Thyroid gland (tissue), 4 donors: ENCODE data around the gene ANAPC5. TPM values are rescaled to one million over a fixed set of nuclear protein-coding genes. Genes with fewer than 3 reads are reported as not detected.
"Not testable (repeated sequence)": the region's sequence is repeated elsewhere in the genome, so short reads cannot be mapped to it uniquely, and the experiment has no call there.

Source experiments
- DNase-seq, 2 donors: peaks; one replicate each; pipeline ENCODE4 v3.0.0-alpha.2; 2019
- H3K27ac ChIP-seq, 3 donors: fragments of 200-600 bp; sonication (generic); 1 replicate in 2 of 3; 2 replicates in 1 of 3; pipeline ENCODE4 v1.5.1; 2016 to 2019; ENCODE audit warnings: mild to moderate bottlenecking in 1 of 3, moderate library complexity in 1 of 3
- H3K27me3 ChIP-seq: fragments of 200-600 bp; sonication (generic); one replicate; pipeline ENCODE4 v1.5.1; 2019
- H3K36me3 ChIP-seq, 2 donors: fragments of 200-600 bp; sonication (generic); one replicate each; pipeline ENCODE4 v1.5.1; 2016 to 2019
- H3K4me1 ChIP-seq, 2 donors: fragments of 200-600 bp; sonication (generic); one replicate each; pipeline ENCODE4 v1.5.1; 2017 to 2019
- H3K4me3 ChIP-seq, 3 donors: fragments of 200-600 bp; sonication (generic); replicated peaks in 1 of 3; 1 replicate in 2 of 3; 2 replicates in 1 of 3; pipeline ENCODE4 v1.5.1; 2016; ENCODE audit warnings: mild to moderate bottlenecking in 1 of 3
- H3K9me3 ChIP-seq: fragments of 200-600 bp; sonication (generic); one replicate; pipeline ENCODE4 v1.5.1; 2017
- POLR2A ChIP-seq, 2 donors: fragments of 450-650 bp; IDR thresholded peaks; one replicate each; pipeline ENCODE4 v1.6.1; 2017; ENCODE audit warnings: antibody characterized with exemption in 2 of 2, mild to moderate bottlenecking in 2 of 2, moderate library complexity in 1 of 2
- WGBS, 2 donors: methylation state at CpG; one replicate each; pipeline ENCODE4 v1.1.5; 2017; 5-methylcytosine and 5-hydroxymethylcytosine counted together
- intact Hi-C: fragments of 100-400 bp; cut with DNase I; formaldehyde crosslinking; loops from one replicate; pipeline ENCODE4 v1.15.1; 2023
- total RNA-seq, 4 donors: library from RNA; depleted of rRNA; stranded (reverse); fragments of >200 nt; gene quantifications; one replicate each; pipeline ENCODE4 v1.2.3, GENCODE V29; 2016
- TF ChIP-seq, protein P1 (sequence below), 6 experiments: fragments of 200-600 bp in 3 of 6; fragments of 450-650 bp in 3 of 6; sonication (generic) in 3 of 6; IDR thresholded peaks; one replicate each; pipeline ENCODE4 v1.5.1; 2016 to 2019; ENCODE audit warnings: antibody characterized with exemption in 6 of 6, mild to moderate bottlenecking in 2 of 6, inconsistent platforms in 1 of 6, moderate library complexity in 1 of 6

Gene ANAPC5
- total RNA-seq, 4 donors from 2014 or later, result 114 to 161 (median 135) TPM

GRCh38 chr12:121283841-121284240 is 68.4 kb downstream of the ANAPC5 start:
- Histone ChIP-seq H3K4me3 (no peak overlapping the region), H3K4me1 (peaks cover 9 to 31% of the 10 kb centered on the region in 2 donors), H3K36me3 (no peaks in the 10 kb centered on the region), H3K27me3 (no peaks in the 10 kb centered on the region), H3K27ac (peak overlapping the region in 1 of 3 donors; percentile 74), H3K9me3 (no peaks in the 10 kb centered on the region)
- no peak for DNase-seq
- WGBS, 2 donors, result 96 to 97% methylated on average over 6 of the region's 6 CpGs
- TF ChIP-seq, protein P1, sequence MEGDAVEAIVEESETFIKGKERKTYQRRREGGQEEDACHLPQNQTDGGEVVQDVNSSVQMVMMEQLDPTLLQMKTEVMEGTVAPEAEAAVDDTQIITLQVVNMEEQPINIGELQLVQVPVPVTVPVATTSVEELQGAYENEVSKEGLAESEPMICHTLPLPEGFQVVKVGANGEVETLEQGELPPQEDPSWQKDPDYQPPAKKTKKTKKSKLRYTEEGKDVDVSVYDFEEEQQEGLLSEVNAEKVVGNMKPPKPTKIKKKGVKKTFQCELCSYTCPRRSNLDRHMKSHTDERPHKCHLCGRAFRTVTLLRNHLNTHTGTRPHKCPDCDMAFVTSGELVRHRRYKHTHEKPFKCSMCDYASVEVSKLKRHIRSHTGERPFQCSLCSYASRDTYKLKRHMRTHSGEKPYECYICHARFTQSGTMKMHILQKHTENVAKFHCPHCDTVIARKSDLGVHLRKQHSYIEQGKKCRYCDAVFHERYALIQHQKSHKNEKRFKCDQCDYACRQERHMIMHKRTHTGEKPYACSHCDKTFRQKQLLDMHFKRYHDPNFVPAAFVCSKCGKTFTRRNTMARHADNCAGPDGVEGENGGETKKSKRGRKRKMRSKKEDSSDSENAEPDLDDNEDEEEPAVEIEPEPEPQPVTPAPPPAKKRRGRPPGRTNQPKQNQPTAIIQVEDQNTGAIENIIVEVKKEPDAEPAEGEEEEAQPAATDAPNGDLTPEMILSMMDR (IDR thresholded peaks at IDR 0.05), result no peak
- TF ChIP-seq POLR2A (IDR thresholded peaks at IDR 0.05), result no peak
- intact Hi-C loops, result no loop called here

- H3K27ac ChIP-seq, result no peak overlapping the region
Measured at GRCh38 chr12:121283388-121283787, 68.8 kb downstream of the ANAPC5 start.

GRCh38 chr12:121282910-121283309 is 69.3 kb downstream of the ANAPC5 start:
- DNase-seq, H3K9me3 ChIP-seq, H3K27me3 ChIP-seq, intact Hi-C loops, H3K4me3 ChIP-seq, H3K36me3 ChIP-seq: not testable (repeated sequence)
- H3K4me1 ChIP-seq, result peaks cover 0 to 26% of the 10 kb centered on the region in 2 donors
- 81 to 94% methylated on average over 5 to 11 of the region's 11 CpGs for WGBS, 2 donors
- H3K27ac ChIP-seq, result peak overlapping the region in 1 of 3 donors; percentile 14

More at GRCh38 chr12:121283388-121283787, 68.8 kb downstream of the ANAPC5 start:
- no peaks in the 10 kb centered on the region for H3K36me3 ChIP-seq
- no peaks in the 10 kb centered on the region for H3K27me3 ChIP-seq
- no peaks in the 10 kb centered on the region for H3K9me3 ChIP-seq
- TF ChIP-seq POLR2A (IDR thresholded peaks at IDR 0.05), result no peak
- TF ChIP-seq, protein P1 (IDR thresholded peaks at IDR 0.05), result no peak
- WGBS, 2 donors, result 90 to 95% methylated on average over 5 of the region's 5 CpGs
- intact Hi-C loops, result no loop called here
- H3K4me3 ChIP-seq, result no peak overlapping the region
- no peak for DNase-seq
- peaks cover 5 to 30% of the 10 kb centered on the region in 2 donors for H3K4me1 ChIP-seq

GRCh38 chr12:121282072-121282742 is 70.0 kb downstream of the ANAPC5 start:
- peak overlapping the region in 1 of 3 donors; percentile 14 for H3K27ac ChIP-seq
- TF ChIP-seq, protein P1 (IDR thresholded peaks at IDR 0.05), result no peak
- TF ChIP-seq POLR2A (IDR thresholded peaks at IDR 0.05), result no peak
- H3K4me1 ChIP-seq, result peaks cover 0 to 26% of the 10 kb centered on the region in 2 donors
- no peaks in the 10 kb centered on the region for H3K9me3 ChIP-seq
- intact Hi-C loops, result no loop called here
- H3K36me3 ChIP-seq, result no peaks in the 10 kb centered on the region
- 73 to 84% methylated on average over 10 of the region's 10 CpGs for WGBS, 2 donors
- no peak for DNase-seq
- H3K4me3 ChIP-seq, result no peak overlapping the region
- H3K27me3 ChIP-seq, result no peaks in the 10 kb centered on the region

DNA sequence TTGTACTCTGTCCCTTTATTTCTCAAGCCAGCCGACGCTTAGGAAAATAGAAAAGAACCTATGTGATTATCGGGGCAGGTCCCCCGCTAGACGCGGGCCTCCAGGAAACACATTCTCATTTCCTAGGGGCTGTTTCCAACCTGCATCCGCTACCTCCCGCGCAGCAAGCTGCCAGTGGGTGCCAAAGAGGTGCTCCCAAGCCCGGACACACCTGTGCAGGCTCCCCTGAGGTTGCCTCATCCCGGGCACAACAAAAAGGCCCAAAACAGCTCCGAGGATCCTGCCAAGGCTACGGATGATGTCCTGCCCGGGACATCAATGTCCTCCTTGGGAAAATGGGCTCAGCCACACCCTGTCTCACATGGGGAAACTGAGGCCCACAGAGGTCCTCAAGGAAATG is 71.1 kb downstream of the ANAPC5 start:
- 83 to 87% methylated on average over 14 of the region's 14 CpGs for WGBS, 2 donors
- H3K27ac ChIP-seq, DNase-seq, intact Hi-C loops, H3K9me3 ChIP-seq, H3K4me3 ChIP-seq, H3K27me3 ChIP-seq, H3K36me3 ChIP-seq: not testable (repeated sequence)
- peaks cover 0 to 32% of the 10 kb centered on the region in 2 donors for H3K4me1 ChIP-seq

DNA sequence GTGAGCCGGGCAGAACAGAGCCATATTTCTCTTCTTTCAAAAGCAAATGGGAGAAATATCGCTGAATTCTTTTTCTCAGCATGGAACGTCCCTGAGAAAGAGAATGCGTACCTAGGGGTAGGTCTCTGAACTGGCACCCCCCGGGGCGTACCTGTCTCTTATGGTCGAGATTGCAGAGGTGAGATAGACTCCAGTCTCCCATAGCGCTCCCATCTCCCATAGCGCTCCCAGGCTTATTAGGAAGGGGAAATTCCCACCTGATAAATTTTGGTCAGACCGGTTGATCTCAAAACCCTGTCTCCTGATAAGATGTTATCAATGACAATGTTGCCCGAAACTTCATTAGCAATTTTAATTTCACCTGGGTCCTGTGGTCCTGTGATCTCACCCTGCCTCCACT is 71.7 kb downstream of the ANAPC5 start:
- H3K4me3 ChIP-seq, H3K27ac ChIP-seq, DNase-seq, H3K27me3 ChIP-seq, intact Hi-C loops, H3K36me3 ChIP-seq, H3K9me3 ChIP-seq: not testable (repeated sequence)
- peaks cover 0 to 32% of the 10 kb centered on the region in 2 donors for H3K4me1 ChIP-seq
- 88 to 89% methylated on average over 8 to 11 of the region's 11 CpGs for WGBS, 2 donors
